ENCODE data around the gene CDRT4.

CDRT4 gene

GRCh38 chr17:15409721-15410250 lies 57.6 kb downstream of the CDRT4 start:
- H3K36me3 Mint-ChIP-seq (ENCODE audit: low read depth): no peaks in the 10 kb centered on the region
- TF ChIP-seq CTCF (IDR thresholded peaks at IDR 0.05; ENCODE audit: unreplicated experiment in 3 of 3): no peak
- H3K27ac Mint-ChIP-seq: peak overlapping the region; percentile 80 to 99 (median 91)
- no peak overlapping the region for H3K4me3 Mint-ChIP-seq
- peaks cover 50% of the 10 kb centered on the region for H3K4me1 Mint-ChIP-seq
- H3K9me3 Mint-ChIP-seq: no peaks in the 10 kb centered on the region
- H3K27me3 Mint-ChIP-seq (ENCODE audit: low read depth): peaks cover 4% of the 10 kb centered on the region

GRCh38 chr17:15408803-15409202 lies 58.6 kb downstream of the CDRT4 start:
- Mint-ChIP-seq H3K27me3 (ENCODE audit: low read depth) (no peaks in the 10 kb centered on the region), H3K27ac (peak overlapping the region in 1 of 3 experiments; percentile 99), H3K9me3 (no peaks in the 10 kb centered on the region), H3K4me1 (peaks cover 51% of the 10 kb centered on the region), H3K4me3 (no peak overlapping the region), H3K36me3 (ENCODE audit: low read depth) (no peaks in the 10 kb centered on the region)
- TF ChIP-seq CTCF (IDR thresholded peaks at IDR 0.05; ENCODE audit: unreplicated experiment in 3 of 3): no peak

- Mint-ChIP-seq H3K36me3 (ENCODE audit: low read depth) (no peaks in the 10 kb centered on the region), H3K4me3 (no peak overlapping the region), H3K27me3 (ENCODE audit: low read depth) (peaks cover 9% of the 10 kb centered on the region), H3K9me3 (no peaks in the 10 kb centered on the region), H3K4me1 (peaks cover 38% of the 10 kb centered on the region), H3K27ac (peak overlapping the region in 1 of 3 experiments; percentile 31)
- no peak for TF ChIP-seq CTCF (IDR thresholded peaks at IDR 0.05; ENCODE audit: unreplicated experiment in 3 of 3)
These were observed 61.3 kb downstream of the CDRT4 start for GRCh38 chr17:15406081-15406480.

GRCh38 chr17:15405058-15405415 lies 62.4 kb downstream of the CDRT4 start:
- Mint-ChIP-seq H3K27ac (peak overlapping the region in 2 of 3 experiments; percentile 31 to 53), H3K27me3 (ENCODE audit: low read depth) (peaks cover 9% of the 10 kb centered on the region), H3K36me3 (ENCODE audit: low read depth) (no peaks in the 10 kb centered on the region), H3K4me1 (peaks cover 32% of the 10 kb centered on the region), H3K9me3 (no peaks in the 10 kb centered on the region), H3K4me3 (no peak overlapping the region)
- TF ChIP-seq CTCF (IDR thresholded peaks at IDR 0.05; ENCODE audit: unreplicated experiment in 3 of 3): no peak

GRCh38 chr17:15404106-15405057 lies 63.0 kb downstream of the CDRT4 start:
- no peak for TF ChIP-seq CTCF (IDR thresholded peaks at IDR 0.05; ENCODE audit: unreplicated experiment in 3 of 3)
- Mint-ChIP-seq H3K4me1 (peaks cover 26% of the 10 kb centered on the region), H3K27me3 (ENCODE audit: low read depth) (peaks cover 11% of the 10 kb centered on the region), H3K36me3 (ENCODE audit: low read depth) (no peaks in the 10 kb centered on the region), H3K9me3 (no peaks in the 10 kb centered on the region), H3K4me3 (no peak overlapping the region), H3K27ac (peak overlapping the region in 2 of 3 experiments; percentile 31 to 53)
